ENCODE results near the gene ASB1.

- TF ChIP-seq POLR2AphosphoS5 (IDR thresholded peaks at IDR 0.05; ENCODE audit: low read depth, low read length) (no peak), POLR2A (IDR thresholded peaks at IDR 0.05; ENCODE audit: low read depth, low read length) (no peak)
Measured at GRCh38 chr2:238459081-238459629, 32.4 kb downstream of the ASB1 start.

All from GM12892 (cell line).